ENCODE measurements around the gene GABPA.

GRCh38 chr21:25790878-25791204 is 56.1 kb downstream of the GABPA start:
- TF ChIP-seq POLR2A (IDR thresholded peaks at IDR 0.05), result no peak
- TF ChIP-seq CTCF (IDR thresholded peaks at IDR 0.05), result no peak
- no peak for TF ChIP-seq POLR2AphosphoS5 (IDR thresholded peaks at IDR 0.05)
